CMK (cell line): ENCODE measurements around the gene PDK2.
"Not testable (repeated sequence)": the region's sequence is repeated elsewhere in the genome, so short reads cannot be mapped to it uniquely, and the experiment has no call there.

Experiments used
- DNase-seq: peaks from one replicate; pipeline ENCODE4 v3.0.0-alpha.2; 2010; ENCODE audit warnings: low read depth

Gene PDK2

DNA sequence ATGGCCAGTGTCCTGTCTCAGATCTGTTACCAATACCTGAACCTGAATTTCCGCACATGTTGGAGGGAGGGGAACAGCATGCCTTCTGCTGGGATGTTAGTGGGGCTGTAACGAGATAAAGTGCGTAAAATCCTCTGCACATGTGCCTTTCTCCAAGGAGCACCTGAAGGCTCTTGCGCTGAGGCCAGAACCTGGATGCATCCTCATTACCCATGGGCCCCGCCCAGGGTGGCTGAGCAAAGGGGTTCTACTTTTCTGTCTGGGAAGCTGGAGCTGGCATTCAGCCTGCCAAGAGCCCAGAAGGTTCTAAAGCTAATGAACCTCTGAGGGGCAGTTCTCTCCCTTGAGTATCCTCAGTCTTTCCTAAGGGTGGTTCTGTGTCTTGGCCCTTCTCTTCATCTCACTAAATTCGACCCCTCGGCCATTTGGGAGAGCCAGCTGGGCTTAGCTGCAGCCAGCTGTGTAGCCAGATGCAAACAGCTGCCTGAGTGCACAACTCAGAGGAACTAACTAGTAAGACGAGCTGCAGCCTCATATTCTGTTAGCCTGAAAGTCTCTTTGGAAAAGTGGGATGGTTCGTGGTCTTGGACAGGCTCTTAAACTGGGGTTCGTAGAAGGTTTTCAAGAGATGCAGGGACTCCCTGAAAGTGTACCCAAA, 36.7 kb upstream of the PDK2 start:
- DNase-seq, result no peak

DNA sequence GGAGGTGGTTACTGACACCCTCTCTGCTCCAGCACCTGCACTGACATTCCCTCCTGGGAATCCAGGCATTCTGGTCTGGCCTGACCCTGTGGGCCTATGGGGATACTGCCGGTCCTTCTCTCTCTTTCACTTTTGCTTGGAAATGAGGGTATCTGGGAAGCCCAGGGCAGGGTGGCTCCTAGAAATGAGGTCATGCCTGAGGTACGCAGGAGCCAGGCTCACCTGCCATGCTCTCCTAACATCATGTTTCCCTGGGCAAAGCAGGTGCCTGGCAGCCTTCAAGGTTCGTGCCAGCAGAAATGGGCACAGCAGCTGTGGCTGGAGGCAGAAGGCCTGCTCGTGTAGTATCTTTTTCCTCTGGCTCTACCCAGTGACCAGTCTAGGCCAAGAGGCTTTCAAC, 35.9 kb upstream of the PDK2 start:
- DNase-seq, result no peak

DNA sequence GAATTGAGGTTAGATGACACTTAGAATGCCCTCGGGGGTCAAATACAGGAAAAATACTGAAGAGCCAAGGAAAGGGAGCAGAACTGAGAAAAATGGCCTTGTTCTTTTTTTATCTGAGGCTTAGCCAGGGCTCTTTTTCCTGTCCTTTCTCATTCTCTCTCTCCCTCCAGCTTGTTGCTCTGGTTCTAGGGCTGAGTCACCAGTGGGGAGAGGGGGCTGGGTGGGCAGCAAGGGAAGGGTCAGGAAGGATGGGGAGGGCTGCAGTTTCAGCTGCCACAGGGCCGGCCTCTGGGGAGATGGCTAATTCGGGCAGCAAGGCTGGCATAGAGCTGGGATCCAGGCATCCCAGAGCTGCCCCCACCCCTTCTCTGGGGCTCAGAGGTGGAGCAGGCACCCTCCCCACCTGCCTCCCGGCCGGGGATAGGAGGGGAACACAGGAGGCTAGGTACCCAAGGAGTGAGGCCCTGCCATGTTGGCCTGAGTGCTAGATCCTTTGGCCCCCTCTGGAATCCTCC, 35.3 kb upstream of the PDK2 start:
- DNase-seq, result no peak

DNA sequence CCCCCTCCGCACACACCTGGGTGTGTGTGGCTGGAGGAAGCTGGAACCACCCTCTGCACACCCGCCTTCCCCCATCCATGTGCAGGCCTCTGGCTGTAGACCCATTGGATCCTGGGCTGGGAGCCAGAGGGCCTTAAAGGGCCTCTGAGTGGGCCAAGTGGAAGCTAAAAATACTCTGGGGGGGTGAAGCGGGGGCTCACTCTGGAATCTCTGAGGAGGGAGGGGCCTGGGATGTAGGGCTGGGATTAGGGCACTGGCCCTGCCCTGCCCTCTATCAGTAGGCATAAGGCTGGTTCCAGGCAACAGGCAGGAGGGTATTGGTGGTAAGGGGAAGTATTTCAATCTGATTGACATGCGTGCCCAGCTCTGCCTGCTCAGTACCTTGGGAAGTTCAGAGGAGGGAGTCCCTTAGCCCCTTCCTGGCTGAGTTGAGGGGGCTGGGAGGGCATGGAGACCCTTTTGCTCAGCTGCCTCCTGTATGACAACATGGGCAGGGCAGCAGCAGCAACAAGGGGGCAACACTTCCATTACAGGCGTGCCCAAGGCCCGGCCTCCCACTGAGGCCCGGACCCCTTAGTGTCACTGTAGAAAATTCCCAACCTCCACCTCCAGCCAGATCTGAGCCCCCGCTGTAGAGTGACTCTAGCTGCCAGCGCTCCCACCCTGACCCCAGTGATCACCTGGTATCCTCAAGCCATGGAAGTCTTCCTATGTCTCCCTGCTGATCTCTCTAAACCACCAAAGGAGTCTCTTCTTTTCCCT, 34.0 kb upstream of the PDK2 start:
- no peak for DNase-seq

DNA sequence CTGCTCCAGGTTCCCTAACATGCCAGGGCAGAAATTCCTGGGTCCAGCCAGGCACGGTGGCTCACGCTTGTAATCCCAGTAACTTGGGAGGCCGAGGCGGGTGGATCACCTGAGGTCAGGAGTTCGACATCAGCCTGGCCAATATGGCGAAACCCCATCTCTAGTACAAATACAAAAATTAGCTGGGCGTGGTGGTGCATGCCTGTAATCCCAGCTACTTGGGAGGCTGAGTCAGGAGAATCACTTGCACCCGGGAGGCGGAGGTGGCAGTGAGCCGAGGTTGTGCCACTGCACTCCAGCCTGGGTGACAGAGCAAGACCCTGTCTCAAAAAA, 33.5 kb upstream of the PDK2 start:
- not testable (repeated sequence) for DNase-seq

DNA sequence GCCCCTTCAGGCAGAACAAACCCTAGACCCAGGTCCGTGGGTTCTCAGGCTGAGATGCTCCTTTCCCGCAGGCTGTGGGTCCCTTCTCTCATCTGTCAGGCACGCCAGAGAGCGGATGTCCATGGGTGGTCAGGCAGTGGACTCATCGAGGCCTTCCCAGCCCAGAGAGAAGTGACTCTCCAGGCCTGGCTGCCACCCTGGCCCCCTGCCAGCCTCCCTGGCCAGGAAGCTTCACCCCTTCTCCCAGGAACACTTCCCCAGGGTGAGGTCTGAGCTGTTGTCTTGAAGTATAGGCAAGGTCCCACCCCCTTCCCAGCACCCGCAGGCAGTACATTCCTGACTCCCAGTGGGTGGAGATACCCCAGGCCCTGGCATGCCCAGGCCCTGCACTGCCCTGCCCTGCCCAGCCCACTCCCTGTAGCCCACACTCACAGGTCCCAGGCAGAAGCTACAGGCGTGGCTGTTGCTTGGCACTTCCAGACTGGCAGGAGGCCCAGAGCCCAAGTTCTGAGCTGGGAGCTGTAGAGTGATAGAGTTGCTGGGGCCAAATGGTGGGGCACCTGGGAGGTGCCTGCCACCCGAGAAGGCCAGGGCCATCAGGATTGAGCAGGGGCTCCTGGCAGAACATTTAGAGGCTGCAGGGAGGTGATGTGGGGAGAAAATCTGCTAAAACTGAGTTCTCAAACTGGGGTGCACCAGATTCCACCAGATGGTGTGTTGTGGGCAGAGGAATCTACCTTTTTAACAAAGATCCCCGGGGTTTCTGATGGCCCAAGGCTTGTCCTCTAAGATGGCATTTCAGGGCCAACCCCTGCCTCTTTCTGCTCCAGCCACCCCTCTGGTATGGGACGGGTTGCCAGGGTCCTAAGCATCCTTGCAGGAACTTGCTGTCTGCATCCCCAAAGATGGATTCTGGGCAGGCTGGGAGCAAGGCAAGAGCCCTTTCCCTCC, 32.6 kb upstream of the PDK2 start:
- no peak for DNase-seq

DNA sequence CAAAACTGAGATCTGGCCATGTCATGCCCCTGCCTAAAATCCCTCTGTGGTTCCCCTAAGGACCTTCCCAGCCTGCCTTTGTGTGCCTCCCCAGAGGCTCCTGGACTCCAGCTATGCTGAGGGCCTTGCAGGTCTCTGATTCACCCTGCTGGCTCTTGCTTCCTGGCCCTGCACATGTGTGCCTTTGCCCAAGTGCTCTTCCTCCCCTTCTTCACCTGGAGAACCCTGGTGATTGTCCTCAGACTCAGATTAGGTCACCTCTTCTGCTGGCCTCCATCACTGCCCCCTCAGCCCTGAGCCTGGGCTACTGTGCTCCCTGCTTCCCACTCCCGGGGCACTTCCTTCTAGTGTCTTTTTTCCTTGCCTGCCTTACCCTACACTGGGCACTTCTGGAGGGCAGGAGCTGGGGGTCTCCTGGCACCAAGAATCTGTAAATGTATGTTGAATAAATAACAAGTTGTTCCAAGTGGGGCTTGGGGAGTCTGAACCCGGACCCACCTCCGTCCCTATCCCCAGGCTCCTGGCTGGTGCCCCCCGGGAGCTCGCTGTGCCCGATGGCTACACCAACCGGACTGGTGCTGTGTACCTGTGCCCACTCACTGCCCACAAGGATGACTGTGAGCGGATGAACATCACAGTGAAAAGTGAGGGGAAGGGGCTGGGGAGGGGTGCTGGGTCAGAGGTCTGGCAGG, 31.4 kb upstream of the PDK2 start:
- no peak for DNase-seq

DNA sequence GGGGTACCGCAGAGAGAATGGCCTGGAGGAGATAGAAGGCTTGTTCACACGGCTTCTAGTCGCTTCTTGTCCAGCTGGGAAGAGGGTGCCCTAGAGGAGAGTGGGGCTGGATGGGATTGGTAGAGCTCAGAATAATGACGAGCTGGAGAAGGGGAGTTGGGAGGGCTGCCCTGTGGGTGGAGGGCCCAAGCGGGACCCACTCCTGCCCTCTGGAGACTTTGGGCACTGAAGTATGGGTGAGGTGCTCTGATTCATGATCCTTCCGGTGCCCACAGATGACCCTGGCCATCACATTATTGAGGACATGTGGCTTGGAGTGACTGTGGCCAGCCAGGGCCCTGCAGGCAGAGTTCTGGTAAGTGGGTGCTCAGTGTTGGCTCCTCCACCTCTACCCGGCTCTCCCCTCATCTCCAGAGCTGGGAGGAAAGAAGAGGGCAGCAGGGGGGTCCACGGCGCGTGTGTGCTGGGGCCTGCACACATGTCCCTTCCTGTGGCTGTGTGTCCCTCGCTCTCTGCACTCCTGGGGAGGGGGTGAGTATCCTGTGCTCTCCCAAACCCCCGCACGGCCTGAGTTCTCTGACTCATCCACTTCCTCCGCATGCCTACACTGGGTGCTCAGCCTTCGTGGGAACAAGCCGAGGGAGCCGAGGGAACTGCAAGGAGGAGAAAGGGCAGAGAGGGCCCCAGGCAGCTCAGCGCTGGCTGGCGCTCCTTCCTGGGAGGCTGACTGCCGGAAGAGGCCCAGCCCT, 30.7 kb upstream of the PDK2 start:
- DNase-seq, result no peak

DNA sequence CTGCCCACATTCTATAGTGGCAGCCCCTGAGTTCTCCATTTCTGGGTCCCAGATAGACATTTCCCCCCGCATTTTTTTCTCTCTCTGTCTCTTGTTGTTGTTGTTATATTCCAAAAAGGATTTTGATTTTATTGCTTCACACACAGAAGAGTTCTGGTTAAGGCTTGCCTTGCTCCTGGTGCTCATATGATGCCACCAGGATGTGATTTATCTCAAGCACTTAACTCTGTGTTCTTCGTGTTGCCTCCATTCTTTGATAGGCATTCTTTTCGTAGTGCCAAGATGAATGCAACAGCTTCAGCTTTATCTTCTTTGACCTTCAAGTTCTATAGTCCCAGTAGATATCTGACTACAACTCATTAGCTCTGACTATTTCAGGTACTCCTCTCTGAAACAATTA, 30.1 kb upstream of the PDK2 start:
- no peak for DNase-seq

DNA sequence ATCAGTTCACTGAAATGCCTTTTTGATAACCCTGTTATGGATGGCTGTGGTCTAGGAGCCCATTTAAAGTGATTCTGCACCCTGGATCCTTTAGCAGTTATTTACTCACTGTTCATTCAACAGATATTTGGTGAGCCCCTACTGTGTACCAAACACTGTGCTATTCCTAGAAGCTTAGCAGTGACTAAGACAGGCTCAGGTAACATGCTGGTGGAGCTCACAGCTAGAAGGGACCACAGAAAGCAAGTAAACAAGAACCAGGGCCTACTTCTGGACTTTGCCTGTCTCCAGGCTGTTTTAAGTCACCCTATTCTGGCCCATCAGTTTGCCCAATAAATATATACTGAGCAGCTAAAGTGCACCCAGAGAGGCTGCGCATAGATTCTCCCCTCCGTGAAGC, 28.2 kb upstream of the PDK2 start:
- DNase-seq, result no peak

DNA sequence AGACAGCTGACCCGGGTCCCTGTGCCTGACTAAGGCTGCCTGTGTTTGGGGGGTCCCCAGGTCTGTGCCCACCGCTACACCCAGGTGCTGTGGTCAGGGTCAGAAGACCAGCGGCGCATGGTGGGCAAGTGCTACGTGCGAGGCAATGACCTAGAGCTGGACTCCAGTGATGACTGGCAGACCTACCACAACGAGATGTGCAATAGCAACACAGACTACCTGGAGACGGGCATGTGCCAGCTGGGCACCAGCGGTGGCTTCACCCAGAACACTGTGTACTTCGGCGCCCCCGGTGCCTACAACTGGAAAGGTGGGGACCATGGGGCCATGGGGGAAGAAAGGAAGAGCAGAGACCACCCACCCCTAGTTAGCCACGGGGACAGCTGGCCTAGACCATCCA, 27.2 kb upstream of the PDK2 start:
- no peak for DNase-seq

DNA sequence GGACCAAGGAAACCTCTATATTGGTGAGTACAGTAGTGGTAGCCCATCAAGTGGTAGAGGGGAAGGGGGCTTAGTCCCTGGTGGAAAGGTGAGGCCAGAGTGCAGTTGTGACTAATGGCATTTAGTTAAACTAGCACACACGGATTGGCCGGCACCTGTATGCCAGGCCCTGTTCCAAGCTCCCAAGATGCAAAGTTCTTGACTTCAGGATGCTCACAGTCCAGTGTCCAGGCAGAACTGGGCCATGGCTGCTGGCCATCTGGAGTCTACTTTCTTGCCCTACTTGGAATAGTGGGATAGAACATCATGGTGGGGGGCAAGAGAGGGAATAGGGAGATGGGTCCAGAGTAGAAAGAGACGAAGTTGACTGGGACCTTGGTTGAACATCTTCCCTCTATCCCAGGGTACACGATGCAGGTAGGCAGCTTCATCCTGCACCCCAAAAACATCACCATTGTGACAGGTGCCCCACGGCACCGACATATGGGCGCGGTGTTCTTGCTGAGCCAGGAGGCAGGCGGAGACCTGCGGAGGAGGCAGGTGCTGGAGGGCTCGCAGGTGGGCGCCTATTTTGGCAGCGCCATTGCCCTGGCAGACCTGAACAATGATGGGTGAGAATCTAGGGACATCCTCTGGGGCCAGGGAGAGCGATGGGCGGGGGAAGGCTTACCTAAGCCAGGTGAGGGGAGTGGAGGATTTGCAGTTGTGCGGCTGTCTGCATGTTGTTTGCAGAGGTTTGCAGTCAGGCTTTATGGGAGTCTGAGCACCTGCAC, 24.1 kb upstream of the PDK2 start:
- no peak for DNase-seq

DNA sequence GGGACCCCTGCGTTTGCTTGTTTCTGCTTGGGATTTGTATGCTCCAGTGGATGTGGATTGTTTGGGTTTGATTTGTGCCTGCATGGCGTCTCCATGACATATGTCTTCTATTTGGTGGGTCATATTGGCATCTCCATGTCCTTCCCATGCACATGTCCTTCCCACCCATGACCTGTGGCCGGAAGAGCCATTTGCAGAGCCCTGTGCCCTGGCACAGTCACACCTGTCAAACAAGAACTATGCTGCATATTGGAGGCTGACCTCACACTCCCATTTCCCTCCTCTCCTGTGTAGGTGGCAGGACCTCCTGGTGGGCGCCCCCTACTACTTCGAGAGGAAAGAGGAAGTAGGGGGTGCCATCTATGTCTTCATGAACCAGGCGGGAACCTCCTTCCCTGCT, 23.5 kb upstream of the PDK2 start:
- no peak for DNase-seq

DNA sequence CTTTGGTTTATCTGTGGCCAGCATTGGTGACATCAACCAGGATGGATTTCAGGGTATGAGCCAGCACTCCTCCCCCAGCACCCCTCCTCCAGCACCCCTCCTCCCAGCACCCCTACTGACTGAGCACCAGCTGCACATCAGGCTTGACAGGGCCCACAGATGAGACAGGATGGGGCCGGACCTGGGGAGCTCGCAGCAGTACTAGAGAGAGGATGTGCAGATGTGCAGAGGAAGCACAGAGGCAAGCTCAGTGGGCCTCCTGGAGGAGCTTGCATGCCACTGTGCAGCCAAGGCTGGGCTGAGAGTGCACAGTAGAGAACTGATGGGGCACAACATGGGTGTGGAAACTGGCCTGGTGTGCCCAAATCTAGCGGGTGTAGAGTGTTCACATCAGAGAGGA, 23.0 kb upstream of the PDK2 start:
- no peak for DNase-seq

DNA sequence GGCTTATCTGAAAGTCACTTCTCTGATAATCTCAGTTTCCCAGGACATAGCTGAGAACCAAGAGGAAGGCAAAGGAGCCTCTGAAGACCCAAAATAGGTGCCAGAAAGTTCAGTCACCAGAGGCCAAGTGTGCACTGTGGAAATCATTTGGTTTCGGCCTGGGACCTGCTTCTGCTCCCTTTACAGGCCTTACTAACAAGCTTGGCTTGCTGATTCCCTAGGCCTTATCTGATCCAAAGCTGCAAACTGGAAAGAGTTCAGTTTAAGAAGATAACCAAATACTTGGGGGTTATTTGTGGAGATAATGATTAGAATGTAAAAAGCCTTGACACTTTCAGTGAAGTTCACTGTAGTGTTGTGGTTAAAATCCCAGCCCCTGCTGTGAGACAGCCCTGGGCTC, 22.2 kb upstream of the PDK2 start:
- no peak for DNase-seq

DNA sequence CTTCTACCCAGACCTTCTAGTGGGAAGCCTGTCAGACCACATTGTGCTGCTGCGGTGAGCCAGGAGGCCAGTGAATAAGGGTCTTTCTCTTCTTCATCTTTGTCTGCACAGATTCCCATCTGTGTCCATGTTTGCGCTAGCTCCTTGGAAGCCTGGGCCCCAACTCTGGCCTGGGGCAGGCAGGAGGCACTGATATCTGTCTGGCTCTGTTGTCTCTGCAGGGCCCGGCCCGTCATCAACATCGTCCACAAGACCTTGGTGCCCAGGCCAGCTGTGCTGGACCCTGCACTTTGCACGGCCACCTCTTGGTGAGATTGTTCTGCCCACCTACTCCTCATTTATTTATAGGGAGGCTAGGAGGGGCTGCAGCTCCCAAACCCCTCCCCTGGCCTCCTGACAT, 20.9 kb upstream of the PDK2 start:
- DNase-seq, result no peak

DNA sequence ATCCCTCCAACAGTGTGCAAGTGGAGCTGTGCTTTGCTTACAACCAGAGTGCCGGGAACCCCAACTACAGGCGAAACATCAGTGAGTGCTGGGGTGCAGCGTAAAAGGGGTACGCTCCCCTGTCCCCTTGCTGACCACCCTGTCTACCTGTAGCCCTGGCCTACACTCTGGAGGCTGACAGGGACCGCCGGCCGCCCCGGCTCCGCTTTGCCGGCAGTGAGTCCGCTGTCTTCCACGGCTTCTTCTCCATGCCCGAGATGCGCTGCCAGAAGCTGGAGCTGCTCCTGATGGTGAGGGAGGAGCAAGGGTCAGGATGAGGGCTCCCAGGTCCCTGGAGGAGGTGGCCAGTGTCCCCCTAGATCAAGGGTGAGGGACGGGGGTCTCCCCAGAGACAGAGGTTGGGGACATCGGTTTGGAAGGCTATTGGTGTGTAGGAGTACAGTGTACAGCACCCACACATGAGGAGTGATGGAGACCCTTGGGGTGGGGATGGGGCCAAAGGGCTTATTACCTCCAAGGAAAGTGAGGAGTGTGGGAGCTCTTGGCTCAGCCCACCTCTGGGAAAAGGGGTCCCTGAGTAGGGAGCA, 19.6 kb upstream of the PDK2 start:
- no peak for DNase-seq

DNA sequence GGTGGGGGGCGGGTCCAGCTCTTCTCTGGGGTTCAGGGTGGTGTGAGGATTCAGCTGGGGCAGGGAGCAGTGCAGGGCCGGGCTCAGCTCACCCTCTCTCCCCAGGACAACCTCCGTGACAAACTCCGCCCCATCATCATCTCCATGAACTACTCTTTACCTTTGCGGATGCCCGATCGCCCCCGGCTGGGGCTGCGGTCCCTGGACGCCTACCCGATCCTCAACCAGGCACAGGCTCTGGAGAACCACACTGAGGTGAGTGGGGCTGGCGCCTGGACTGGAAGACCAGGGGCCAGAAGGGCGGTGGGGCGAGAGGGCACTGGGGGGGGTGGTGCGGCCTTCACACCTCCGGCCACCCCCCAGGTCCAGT, 18.9 kb upstream of the PDK2 start:
- DNase-seq, result no peak

DNA sequence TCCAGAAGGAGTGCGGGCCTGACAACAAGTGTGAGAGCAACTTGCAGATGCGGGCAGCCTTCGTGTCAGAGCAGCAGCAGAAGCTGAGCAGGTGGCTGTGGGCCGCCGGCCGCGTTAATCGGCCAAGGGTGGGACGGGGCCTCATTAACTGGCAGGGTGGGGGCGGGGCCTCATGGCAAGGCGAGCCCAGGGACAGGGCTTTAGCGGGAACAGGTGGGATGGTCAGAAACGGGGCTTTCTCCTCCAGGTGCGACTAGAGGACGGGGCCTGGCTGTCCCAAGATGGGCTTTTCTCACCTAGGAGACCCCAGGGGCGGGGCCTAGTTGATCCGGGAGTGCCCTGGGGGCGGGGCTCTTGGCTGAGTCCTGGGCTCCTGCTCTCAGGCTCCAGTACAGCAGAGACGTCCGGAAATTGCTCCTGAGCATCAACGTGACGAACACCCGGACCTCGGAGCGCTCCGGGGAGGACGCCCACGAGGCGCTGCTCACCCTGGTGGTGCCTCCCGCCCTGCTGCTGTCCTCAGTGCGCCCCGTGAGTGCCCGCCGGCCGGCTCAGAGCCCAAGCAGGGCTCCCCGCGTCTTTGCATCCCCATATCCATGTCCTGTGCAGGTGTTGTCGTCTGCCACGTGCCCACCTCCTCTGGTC, 18.4 kb upstream of the PDK2 start:
- DNase-seq, result no peak

DNA sequence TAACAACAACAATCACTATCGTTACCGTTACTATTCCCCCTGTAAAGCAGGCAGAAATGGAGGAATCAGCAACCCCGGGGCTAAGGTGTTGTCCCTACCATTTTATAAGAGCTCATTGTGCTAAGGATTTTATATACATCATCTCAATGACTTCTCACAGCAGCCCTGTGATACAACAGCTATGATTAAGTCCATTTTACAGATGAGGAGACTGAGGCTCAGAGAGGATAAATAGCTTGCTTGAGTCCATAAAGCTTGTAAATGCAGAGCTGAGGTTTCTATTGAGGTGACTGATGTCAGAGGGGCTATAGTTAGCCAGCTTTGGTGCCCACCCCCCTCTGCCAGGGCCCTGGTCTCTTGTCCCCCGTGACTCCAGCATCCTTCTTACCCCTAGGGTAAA, 16.7 kb upstream of the PDK2 start:
- no peak for DNase-seq
